ENCODE data around the gene LRAT.
"Not testable (repeated sequence)": the region's sequence is repeated elsewhere in the genome, so short reads cannot be mapped to it uniquely, and the experiment has no call there.

Gene LRAT

DNA sequence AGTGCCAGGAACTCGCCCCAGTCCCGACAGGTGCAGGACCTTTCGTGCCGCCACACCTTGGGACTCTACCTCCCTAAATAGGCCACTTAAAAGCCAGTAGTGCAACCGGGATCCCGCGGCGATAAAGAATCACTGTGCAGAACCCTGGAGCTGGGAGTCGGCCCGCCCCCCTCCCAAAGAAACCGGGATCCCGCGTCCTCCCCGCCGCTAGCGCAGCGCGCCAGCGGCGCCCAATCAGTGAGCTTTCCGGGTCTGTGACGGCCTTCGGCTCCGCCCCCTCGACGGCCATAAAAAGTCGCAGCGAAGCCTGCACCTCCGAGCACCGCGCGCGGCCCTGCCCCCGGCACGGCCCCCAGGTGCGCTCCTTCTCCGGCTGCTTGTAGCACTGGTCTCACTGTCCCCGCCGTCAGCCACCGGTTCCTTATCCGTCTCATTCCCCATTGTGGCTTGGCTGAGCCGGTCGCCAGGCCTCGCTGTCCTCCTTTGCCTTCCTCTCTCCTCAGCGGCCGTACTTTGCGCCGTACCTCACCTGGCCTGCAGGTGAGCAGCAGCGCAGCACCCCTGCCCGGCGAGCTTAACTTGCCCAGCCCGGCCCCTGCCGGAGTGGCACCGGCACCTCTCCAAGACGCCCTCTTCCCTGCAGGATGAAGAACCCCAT, at the start of gene LRAT:
Gene LRAT (plus strand): TSS at position 318 of the 658 bp plus-strand sequence. CDS start 327 bp downstream, at position 645.
- no peak for DNase-seq (ENCODE audit: low read depth in 2 of 2)

DNA sequence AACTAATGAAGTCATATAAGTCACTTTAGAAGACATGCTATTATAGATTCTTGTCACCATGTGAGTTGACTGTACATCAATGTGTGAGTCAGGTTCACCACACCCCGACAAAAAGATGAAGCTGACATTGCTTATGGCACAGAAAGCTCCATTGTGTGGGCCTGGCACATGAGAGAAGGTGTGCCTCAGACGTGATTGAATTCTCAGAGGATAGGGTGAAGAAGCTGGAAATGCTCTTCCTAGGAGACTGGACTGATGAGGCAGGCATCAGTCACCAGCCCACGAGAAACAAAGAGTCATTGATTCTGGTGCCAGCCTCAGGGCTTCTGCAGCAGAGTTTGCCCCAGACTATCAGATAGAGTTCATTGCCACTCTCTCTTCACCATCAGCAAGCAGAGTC, 35.9 kb upstream of the LRAT start:
- no peak for DNase-seq (ENCODE audit: low read depth in 2 of 2)

DNA sequence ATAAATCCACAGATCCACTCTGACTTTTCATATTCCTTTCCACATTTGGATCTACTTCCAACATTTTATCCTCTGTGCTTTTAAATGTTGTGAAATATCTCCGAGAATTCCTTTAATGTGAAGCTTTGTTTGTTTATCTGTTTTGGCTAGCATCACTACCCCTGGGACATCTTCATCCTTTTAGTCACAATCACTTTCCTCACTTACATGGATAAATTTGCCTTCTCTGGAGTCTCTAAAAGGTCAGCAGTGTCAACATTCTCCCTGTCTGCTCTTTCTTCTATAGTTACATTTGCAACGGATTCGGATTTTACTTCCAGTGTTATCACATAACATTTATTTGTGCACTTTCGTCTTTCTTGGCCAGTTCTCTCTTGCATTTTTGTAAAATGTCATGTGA, 34.2 kb upstream of the LRAT start:
- DNase-seq (ENCODE audit: low read depth in 2 of 2) = no peak

DNA sequence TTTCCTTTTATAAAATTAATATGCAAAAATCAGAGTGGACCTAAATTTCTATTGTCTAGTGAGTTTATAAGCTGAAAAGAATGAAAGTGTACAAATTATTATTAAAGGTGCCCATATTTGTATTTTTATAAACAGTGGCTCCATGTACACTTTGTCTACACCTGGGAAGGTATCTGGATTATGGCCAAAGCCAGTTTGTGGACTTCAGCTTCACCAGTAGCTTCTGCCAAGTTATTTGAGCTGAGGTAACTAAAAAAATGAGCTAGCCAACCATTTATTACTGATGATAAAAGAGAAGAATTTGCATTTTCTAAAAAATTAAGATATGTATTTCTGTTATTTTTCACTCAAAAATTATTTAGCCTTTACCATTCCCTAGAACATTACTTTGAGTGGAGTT, 32.3 kb upstream of the LRAT start:
- DNase-seq (ENCODE audit: low read depth in 2 of 2) = no peak

DNA sequence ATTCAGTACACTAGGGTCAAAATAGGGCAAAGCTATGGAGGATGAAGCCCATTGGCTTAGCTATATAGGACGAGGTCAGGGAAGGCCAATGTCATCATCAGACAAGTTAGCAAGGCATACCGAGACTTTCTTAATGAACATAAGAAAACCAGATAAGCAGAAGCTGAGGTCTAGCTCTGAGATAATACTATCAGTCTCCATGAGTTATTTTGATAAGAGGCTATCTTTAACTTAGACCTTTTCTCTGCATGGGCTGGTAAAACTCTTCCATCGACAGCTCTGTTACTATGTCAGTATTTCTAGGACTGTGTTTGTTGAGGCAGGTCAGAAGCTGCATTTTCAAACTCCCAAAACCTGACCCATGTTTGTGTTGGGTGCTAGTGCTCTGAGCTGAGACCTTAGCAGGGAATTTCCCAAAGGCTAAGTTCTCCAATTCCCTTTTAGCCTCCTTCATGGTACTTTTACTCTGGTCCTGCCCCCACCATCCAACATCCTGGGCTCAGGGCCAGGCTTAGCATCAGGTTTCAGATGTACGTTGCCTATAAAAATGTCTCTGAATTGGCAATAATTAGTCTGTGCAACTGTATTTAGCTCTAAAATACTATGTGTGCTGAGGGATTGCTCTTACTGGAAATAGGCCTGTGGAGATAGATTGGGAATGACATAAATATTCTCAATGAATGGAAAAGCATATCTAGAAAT, 29.3 kb upstream of the LRAT start:
- no peak for DNase-seq (ENCODE audit: low read depth in 2 of 2)

DNA sequence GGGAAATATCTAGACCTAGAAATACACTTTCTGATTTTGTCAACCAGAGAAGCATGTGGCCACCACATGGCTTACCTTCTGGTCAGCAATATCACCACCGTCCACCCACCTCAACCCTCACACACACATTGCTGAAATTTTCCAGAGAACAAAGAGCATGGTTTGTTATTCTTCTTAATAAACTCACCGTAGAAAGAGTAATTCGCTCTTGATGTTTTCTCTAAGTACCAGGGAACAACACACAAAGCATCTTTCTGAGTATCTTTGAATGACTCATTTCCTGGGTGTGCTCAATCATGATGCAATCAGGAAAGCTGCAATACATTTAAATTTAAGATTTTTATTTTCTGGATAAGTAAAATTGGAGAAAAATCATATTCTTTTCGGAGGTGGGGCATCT, 24.7 kb upstream of the LRAT start:
- DNase-seq (ENCODE audit: low read depth in 2 of 2) = no peak

DNA sequence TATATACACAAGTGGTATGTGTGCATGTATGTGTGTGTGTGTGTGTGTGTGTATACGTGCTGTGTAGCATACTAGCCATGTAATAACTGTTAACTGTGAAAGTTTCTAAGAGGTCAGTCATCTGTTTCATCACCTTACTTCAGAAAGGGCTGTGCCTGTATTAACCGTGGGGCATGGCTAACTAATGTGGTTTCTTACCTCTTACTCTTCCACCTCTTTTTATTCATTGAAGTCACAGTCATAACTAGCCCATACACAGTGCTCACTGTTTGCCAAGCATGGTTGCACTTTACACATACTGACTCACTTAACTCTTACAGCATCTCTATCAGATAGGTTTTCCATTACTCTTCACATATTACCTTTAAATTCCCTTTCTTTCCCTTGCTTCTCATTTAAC, 23.7 kb upstream of the LRAT start:
- DNase-seq (ENCODE audit: low read depth in 2 of 2) = no peak

DNA sequence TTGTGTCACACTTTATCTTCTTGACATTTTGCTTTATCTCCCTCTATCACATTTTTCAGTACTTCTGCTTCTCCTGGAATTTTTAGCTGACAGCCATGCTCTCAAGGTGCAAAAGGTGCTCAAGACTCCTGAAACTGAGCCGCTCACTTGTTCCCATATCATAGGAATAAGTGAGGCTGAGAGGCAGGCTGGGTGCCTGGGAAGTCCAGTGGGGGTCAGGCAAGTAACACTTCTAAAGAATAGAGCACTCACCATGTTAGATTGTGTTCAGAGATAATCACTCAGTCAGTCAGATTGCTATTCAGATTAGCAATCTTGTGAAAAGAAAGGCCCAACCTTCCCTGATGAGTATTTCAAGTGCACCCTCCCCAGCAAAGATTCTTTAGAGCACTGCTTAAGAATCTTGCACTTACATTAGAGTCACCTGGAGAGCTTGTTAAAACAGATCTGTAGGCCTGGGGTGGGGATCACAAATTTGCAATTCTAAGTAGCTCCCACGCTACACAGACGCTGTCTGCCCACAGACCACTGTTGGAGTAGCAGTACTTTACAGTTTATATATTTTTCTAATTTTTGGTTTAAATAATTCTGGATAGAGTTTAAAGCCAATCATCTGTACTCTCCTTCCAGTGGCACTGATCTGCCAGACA, 23.1 kb upstream of the LRAT start:
- DNase-seq (ENCODE audit: low read depth in 2 of 2) = no peak

DNA sequence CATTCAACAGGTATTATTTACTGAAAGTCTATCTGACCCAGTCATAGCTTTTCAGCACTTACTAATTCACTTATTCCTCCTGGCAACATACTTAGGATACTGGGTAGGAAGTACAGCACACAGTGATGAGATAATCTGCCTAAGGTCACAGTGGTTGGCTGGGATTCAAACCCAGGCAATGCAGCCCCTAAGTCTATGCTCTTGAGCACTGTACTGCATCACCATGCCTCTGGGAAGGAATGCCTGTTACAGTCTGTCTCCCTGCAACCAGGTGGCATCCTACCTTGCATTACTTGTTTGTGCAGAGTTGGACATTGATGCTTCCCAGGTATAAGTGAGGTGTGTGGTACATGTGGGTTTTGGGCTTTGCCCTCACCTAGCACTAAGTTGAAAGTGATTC, 21.5 kb upstream of the LRAT start:
- DNase-seq (ENCODE audit: low read depth in 2 of 2) = no peak

DNA sequence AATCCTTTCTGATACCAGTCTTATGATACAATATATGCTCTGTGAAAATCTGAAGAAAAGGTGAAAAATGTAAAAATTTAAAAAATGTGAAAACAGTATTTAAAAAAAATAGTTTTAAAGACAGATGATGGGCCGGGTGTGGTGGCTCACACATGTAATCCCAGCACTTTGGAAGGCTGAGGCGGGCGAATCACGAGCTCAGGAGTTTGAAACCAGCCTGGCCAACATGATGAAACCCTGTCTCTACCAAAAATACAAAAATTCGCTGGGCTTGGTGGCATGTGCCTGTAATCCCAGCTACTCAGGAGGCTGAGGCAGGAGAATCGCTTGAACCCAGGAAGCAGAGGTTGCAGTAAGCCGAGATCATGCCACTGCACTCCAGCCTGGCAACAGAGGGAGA, 20.2 kb upstream of the LRAT start:
- not testable (repeated sequence) for DNase-seq (ENCODE audit: low read depth in 2 of 2)

DNA sequence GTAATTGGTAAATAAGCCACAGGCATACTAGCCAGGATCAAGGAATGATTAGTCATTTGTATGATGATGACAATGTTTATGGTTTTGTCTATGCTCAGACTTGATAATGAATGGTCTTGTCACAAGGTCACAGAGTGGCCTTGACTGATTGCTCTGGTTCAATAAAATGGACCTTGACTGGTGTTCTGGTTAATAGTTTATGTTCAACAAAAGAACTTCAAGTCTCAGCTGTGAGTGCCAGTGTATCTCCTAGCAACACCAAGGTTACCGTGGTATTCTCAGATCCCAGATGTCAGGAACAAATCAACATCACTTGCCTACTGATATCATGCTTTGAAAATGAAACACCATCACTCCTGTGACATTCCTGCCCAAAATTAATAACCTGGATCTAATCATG, 16.3 kb upstream of the LRAT start:
- no peak for DNase-seq (ENCODE audit: low read depth in 2 of 2)

DNA sequence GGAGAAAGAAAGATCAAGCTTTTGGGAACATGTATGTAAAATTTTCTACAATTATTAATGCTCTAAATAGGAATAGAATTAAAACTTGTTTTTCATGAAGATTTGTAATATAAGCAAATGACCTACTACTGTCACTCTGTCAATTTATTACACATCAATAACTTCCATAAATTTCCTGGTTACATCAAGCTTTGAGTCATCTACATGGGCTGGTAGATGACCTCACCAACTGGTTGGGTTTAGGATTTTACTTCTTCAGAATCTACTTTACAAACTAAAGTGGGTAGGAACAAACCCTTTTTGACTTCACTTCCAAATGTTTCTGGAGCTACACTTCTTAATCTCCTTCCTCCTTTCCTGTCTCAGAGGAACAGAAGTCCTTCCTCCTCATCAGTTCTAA, 12.0 kb upstream of the LRAT start:
- DNase-seq (ENCODE audit: low read depth in 2 of 2) = no peak

DNA sequence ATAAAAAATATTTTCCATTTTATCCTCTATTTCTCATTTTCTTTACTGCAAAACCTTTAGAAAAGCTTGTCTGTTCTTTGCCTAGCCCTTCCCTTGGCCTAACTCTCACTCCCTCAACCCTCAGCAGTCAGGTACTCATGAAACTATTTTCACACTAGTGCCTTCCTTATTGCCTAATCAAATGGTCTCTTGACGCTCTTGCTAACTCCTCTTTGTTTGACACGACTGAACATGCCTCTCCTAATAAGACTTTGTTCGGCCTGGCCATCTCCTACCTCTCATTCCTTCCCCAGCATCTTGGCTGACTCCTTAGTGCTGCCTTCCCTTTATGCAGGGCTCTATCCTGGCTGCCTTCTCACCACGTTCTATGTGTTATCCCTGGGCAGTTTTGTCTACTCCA, 11.1 kb upstream of the LRAT start:
- no peak for DNase-seq (ENCODE audit: low read depth in 2 of 2)

DNA sequence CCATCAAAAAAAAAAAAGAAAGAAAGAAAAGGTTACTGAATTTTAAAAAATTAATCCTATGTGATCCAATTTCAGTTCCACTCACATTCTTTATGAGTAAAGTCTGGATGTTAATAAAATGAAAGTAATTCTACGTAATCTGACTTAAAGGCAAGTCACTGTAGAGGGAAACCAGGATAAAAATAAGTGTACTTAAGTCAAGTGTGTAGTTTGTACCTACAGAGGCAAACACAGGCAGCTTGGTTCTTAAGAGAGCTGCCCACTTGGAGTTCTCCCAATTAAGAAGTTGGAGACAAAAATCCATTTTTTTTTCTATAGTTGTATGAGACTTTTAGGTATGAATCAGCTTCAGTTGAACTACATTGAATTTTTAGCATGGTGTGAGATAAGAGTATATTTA, 7.0 kb upstream of the LRAT start:
- no peak for DNase-seq (ENCODE audit: low read depth in 2 of 2)

DNA sequence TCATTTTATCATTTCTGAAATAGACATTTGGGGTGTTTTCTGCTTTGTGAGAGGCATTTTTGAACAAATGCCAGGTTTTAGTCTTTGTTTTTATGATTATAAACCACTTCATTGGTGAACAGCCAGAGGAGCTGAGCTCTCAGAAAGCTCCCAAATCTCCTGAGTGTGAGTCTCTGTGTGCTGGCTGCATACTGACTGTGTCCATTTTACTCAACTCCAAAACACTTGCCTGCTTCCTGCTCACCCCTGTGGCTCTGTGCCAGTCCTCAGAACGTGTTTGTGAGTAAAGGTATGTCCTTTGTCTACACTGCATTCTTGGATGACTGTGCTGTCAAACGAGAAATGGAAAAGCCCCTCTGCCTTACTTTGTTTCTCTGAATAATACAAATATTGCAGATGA, 5.4 kb upstream of the LRAT start:
- no peak for DNase-seq (ENCODE audit: low read depth in 2 of 2)

DNA sequence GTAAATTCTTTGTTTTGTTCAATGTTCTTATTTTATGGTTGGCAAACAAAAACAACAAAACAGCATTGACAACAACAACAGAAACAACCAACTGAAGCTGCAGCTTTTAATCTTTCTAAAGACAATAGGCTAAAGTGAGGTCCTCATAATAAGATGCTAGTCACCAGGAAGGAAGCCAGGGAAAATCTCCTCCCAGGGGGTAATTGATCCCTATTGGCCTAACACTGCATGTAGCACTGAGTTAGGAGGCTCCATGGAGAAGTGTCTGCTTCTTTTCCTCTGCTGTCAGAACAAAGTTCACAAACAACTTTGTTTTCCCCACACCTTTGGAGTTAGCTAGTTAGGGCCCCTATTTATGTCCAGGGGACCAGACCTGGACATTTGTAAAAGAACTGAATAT, 4.7 kb upstream of the LRAT start:
- no peak for DNase-seq (ENCODE audit: low read depth in 2 of 2)

DNA sequence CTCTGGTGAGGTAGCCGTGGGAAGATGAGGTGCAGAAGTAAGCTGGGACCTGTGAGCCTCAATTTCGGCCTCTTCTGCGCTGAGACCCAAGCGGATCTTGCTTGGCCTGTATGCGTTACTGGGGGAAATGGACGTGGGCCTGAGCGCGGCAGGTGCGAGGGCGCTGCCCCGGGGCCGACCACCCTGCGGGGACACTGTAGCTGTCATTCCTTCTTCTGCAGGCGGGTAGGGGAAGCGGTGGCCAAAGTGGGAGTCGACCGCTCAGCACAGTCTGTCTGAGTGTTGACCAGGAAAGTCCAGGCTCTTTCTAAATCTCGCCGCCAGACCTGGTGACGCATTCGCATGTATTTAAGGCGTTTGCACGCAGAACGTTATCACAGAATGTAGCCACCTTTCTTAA, 3.3 kb upstream of the LRAT start:
- no peak for DNase-seq (ENCODE audit: low read depth in 2 of 2)

DNA sequence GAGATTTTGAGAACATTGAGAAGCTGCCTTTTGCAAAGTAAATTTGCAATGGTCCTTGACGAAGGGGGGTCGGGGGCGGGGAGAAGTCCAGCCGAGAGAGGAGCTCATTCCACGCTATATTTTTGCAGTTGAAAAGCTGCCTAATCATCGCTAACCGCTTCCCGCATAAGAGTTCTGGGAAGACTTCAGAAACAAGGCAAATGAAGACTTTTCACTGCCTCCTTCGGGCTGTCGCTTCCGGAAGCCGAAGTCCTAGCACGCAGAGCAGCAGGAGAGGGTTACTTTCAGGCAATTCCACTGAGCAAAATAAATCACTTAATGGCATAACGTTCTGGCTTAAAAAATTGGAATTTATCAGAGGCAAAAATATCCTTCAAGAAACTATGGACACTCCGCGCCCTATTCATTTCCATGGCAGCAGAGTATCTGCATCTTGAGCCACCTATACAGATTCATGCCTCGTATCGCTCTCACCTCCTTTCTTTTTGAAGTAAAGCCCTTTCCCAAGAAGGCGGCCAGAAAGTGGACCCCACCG, 2.6 kb upstream of the LRAT start:
- no peak for DNase-seq (ENCODE audit: low read depth in 2 of 2)

DNA sequence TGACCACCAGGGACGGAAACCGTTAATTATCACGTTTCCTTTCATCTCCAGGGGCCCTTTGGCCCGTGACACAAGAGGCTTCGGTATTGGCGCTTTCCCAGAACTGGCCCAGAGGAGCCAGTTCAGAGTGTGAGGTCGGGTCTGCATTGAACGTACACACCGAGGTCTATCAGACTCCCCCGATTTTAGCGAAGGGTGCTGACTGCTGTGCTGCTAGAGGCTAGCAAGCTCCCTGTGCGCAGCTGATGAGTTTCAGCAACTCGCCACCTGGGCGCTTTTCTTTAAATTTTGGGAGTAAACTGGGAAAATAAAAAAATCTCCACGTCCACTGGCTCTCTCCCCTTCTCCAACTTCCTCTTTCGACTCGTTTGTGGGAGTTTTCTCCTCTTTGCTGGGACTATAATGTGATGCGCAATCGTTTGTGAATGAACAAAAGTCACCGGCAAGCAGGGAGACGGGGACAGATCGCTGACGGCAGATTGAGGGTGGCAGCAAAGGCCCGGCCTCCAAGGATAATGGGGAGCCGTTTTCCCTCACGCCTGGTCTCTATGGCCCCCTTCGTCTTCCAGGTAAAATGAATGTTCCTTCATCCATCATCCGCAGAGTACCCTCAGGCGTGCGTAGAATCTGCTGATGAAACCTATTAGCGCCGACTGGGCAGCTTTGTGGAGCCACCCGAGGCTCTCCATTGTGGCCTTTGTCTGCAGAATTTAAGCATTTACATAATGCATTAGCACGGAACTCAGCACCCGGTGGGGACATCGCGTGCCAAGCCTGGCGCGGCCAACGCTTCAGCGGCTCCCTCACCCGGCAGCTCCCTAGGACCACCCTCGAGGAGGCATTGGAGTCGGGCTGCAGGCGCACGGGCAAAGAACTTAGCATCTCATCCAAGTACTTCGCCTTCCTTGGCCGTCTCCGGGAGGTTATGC, 1.6 kb upstream of the LRAT start:
- DNase-seq (ENCODE audit: low read depth in 2 of 2) = no peak

DNA sequence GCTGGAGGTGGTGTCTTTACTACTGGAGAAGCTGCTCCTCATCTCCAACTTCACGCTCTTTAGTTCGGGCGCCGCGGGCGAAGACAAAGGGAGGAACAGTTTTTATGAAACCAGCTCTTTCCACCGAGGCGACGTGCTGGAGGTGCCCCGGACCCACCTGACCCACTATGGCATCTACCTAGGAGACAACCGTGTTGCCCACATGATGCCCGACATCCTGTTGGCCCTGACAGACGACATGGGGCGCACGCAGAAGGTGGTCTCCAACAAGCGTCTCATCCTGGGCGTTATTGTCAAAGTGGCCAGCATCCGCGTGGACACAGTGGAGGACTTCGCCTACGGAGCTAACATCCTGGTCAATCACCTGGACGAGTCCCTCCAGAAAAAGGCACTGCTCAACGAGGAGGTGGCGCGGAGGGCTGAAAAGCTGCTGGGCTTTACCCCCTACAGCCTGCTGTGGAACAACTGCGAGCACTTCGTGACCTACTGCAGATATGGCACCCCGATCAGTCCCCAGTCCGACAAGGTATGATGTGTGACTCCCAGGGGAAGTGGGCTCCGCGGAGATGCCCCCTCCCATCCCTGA, 634 bp downstream of the LRAT start:
- DNase-seq (ENCODE audit: low read depth in 2 of 2) = no peak

DNA sequence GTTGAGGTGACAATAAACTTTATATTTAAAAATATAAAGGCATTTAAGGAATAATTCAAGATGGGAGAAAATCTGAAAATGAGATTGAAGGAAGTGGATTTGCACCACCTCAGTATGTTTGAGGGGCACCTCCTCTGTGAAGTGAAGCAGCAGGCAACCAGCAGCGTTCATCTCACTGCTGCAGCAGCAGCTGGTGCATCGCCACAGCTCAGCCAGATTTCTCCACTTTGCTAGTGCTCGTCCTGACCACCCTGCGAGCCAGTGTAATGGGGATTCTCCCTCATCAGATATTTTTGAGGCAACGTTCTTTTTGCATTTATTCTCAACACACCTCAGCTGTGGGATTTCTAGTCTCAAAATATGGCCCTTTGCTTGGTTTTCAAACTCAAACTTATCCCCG, 13.9 kb downstream of the LRAT start:
- no peak for DNase-seq (ENCODE audit: low read depth in 2 of 2)

DNA sequence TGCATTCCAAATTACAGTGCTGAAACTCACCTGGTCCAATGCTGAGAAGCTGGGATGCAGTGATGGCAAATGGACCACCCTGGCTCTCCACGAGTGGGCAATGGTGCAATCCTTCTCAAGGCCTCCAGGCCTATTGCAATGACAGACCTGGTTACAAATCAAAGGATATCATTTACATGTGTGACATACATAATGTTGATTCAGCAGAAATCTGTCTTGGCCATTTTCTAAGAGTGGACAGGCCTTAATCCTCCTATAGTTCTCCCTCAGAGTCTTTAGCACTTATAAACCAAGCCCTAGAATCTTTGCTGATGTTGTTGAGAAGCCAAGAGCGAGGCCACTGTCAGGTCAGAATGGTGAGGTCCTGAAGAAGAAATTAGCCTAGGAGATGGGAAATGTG, 17.1 kb downstream of the LRAT start:
- DNase-seq (ENCODE audit: low read depth in 2 of 2) = no peak

Measured in fibroblast of skin of left quadriceps (primary cell).